ENCODE data around the gene HYCC2. TPM values are rescaled to one million over a fixed set of nuclear protein-coding genes. Genes with fewer than 3 reads are reported as not detected.

The HYCC2 gene
- total RNA-seq, 1 donor from 2014 or later, result 36.7 TPM

DNA sequence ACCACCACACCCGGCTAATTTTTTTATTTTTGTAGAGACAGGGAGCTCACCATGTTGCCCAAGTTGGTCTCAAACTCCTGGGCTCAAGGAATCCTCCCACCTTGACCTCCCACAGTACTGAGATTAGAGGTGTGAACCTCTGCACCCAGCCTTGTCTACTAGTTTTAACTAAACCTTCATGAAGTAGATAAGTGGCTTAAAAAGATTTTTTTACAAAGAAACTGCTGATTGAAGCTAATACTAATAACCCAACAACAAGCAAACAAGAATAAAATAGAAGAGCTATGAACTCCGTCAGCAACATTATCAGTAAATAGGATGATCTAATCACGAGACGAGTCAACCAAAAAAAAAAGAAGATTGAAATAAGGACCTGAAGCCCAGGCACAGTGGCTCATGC, 19.1 kb upstream of the HYCC2 start:
- intact Hi-C loops (cut with DNase I), result no loop called here
- peaks cover 37% of the 10 kb centered on the region for H3K36me3 ChIP-seq
- H3K27ac ChIP-seq, result no peak overlapping the region
- H3K27me3 ChIP-seq (ENCODE audit: low read depth), result no peaks in the 10 kb centered on the region
- TF ChIP-seq, protein P1, sequence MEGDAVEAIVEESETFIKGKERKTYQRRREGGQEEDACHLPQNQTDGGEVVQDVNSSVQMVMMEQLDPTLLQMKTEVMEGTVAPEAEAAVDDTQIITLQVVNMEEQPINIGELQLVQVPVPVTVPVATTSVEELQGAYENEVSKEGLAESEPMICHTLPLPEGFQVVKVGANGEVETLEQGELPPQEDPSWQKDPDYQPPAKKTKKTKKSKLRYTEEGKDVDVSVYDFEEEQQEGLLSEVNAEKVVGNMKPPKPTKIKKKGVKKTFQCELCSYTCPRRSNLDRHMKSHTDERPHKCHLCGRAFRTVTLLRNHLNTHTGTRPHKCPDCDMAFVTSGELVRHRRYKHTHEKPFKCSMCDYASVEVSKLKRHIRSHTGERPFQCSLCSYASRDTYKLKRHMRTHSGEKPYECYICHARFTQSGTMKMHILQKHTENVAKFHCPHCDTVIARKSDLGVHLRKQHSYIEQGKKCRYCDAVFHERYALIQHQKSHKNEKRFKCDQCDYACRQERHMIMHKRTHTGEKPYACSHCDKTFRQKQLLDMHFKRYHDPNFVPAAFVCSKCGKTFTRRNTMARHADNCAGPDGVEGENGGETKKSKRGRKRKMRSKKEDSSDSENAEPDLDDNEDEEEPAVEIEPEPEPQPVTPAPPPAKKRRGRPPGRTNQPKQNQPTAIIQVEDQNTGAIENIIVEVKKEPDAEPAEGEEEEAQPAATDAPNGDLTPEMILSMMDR (IDR thresholded peaks at IDR 0.05), result no peak
- H3K4me3 ChIP-seq, result no peak overlapping the region
- H3K9me3 ChIP-seq, result no peaks in the 10 kb centered on the region
- H3K4me1 ChIP-seq, result no peaks in the 10 kb centered on the region
- DNase-seq (no peak), ATAC-seq (no peak)

DNA sequence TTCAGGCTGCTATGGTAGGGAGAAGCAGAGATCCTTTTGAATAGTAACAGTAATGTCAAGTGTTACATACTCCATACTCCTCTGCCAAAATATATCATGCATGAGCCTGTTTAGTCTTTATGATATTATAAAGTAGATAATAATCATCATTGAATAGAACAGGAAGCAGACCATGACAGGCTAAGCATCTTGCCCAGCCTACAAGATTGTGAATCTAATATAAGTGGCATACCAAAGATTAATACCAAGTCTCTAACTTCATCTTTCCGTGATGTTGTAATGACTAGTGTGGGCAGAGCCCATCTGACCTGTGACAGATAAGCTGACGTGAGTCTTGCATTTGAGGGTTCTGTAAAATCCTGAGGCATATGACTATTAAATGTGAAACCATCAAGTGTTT, 13.4 kb upstream of the HYCC2 start:
- Histone ChIP-seq H3K36me3 (peaks cover 90% of the 10 kb centered on the region), H3K27me3 (ENCODE audit: low read depth) (no peaks in the 10 kb centered on the region), H3K27ac (no peak overlapping the region), H3K4me1 (no peaks in the 10 kb centered on the region), H3K9me3 (no peaks in the 10 kb centered on the region), H3K4me3 (no peak overlapping the region)
- intact Hi-C loops (cut with DNase I), result no loop called here
- TF ChIP-seq, protein P1 (IDR thresholded peaks at IDR 0.05), result no peak
- DNase-seq (no peak), ATAC-seq (peak; percentile 17 to 32)

DNA sequence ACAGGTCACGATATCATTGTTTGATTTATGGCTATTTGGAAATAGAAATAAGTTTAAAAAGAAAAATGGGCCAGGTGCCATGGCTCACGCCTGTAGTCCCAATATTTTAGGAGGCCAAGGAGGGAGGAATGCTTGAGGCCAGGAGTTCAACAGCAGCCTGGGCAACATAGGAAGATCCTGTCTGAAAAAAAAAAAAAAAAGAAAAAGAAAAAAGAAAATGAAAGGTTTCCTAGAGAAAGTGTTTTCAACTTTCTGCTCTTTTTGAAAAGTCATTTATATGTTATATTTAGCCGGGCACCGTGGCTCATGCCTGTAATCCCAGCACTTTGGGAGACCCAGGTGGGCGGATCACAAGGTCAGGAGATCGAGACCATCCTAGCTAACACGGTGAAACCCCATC, 3.5 kb upstream of the HYCC2 start:
- Histone ChIP-seq H3K27me3 (ENCODE audit: low read depth) (no peaks in the 10 kb centered on the region), H3K9me3 (no peaks in the 10 kb centered on the region), H3K4me3 (no peak overlapping the region), H3K36me3 (peaks cover 13% of the 10 kb centered on the region), H3K27ac (no peak overlapping the region), H3K4me1 (peaks cover 26% of the 10 kb centered on the region)
- intact Hi-C loops (cut with DNase I), result no loop called here
- ATAC-seq, result no peak
- no peak for DNase-seq
- TF ChIP-seq, protein P1 (IDR thresholded peaks at IDR 0.05), result no peak

DNA sequence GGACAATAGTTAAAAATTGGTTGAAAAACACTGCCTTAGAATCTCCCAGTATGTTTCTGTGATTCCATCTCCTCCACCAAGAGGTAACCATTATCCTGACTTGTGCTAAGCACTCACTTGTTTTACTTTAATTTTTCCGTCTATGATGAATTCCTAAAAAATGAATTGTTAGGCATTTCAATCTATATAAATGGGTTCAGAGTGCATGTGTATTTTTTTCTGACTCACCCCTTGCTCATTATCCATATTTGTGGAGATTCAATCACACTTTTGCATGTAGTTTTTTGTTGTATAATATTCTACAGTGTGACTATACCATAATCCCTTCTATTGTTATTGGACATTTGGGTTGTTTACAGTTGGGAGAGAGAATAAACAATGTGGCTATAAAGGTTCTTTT, 1.6 kb upstream of the HYCC2 start:
- no peak for DNase-seq
- Histone ChIP-seq H3K4me1 (peaks cover 44% of the 10 kb centered on the region), H3K36me3 (no peaks in the 10 kb centered on the region), H3K9me3 (no peaks in the 10 kb centered on the region), H3K4me3 (no peak overlapping the region), H3K27me3 (ENCODE audit: low read depth) (no peaks in the 10 kb centered on the region), H3K27ac (no peak overlapping the region)
- intact Hi-C loops (cut with DNase I), result no loop called here
- TF ChIP-seq, protein P1 (IDR thresholded peaks at IDR 0.05), result no peak
- ATAC-seq, result no peak

DNA sequence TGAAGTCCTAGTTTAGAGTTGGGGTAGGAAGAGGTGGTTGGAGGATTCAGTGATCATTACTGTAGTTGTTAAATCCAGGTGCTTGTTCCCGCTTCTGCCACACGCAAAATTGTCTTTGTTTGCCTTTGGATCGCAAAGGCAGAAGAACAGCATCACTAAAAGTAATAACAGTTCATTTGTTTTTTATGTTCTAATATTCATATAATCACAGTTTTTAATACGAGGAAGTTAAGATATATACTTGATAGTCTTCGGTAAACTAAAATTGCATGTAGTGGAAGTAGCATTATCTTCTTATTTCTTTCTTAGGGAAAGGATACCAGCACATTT, 695 bp upstream of the HYCC2 start:
- ATAC-seq (no peak), DNase-seq (no peak)
- no peaks in the 10 kb centered on the region for H3K36me3 ChIP-seq
- peak overlapping the region; percentile 88 for H3K27ac ChIP-seq
- H3K4me1 ChIP-seq, result peaks cover 49% of the 10 kb centered on the region
- intact Hi-C loops (cut with DNase I), result no loop called here
- H3K27me3 ChIP-seq (ENCODE audit: low read depth), result no peaks in the 10 kb centered on the region
- TF ChIP-seq, protein P1 (IDR thresholded peaks at IDR 0.05), result no peak
- H3K4me3 ChIP-seq, result peak overlapping the region; percentile 92
- H3K9me3 ChIP-seq, result no peaks in the 10 kb centered on the region

DNA sequence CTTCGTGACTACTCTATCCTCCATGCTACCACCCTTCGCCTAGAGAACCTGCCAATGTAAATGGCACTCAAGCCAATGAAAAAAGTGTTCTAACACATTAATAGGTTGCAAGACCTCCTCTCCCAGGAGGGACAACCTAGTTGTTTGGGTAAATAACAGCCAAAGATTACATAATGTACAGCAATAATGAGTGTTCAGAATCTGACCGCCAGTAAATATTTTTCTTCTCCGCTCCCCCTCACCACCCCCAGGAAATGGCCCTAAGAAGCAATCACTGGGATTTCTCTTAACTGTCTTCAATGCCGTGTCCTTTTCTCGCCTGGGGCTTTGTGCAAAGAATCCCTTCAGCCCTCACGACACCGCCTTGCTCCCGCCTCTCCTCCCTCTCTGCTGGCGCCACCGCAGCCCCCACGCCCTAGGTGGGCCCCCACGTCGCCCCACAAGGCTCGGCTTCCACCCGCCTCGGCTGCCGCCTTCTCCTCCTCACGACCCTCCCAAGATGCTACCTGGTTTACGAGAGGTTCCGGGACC, 458 bp downstream of the HYCC2 start:
- no peaks in the 10 kb centered on the region for H3K9me3 ChIP-seq
- peak overlapping the region; percentile 88 for H3K27ac ChIP-seq
- peak; percentile 48 to 49 for ATAC-seq
- H3K27me3 ChIP-seq (ENCODE audit: low read depth), result no peaks in the 10 kb centered on the region
- intact Hi-C loops (cut with DNase I), result no loop called here
- TF ChIP-seq, protein P1 (IDR thresholded peaks at IDR 0.05), result no peak
- no peak for DNase-seq
- H3K36me3 ChIP-seq, result no peaks in the 10 kb centered on the region
- peaks cover 49% of the 10 kb centered on the region for H3K4me1 ChIP-seq
- H3K4me3 ChIP-seq, result peak overlapping the region; percentile 92

Data from lower lobe of right lung (tissue), 2 donors.